MM.1S (cell line): ENCODE measurements around the gene LIG3.
"Not testable (repeated sequence)": the region's sequence is repeated elsewhere in the genome, so short reads cannot be mapped to it uniquely, and the experiment has no call there.

ENCODE experiments used
- DNase-seq: peaks from one replicate; pipeline ENCODE4 v3.0.0-alpha.2; 2015
- H2AFZ ChIP-seq: fragments of 300-600 bp; sonication (generic); 2 replicates; pipeline ENCODE4 v1.6.0; 2016; ENCODE audit warnings: antibody characterized with exemption, low read length
- H3F3A ChIP-seq: fragments of 300-600 bp; sonication (generic); 2 replicates; pipeline ENCODE4 v1.6.1; 2016; ENCODE audit warnings: mild to moderate bottlenecking, antibody characterized with exemption, low read length, moderate library complexity, mixed read lengths; ENCODE audit not compliant: insufficient read depth
- H3K27ac ChIP-seq: fragments of 300-600 bp; sonication (generic); 2 replicates; pipeline ENCODE4 v1.5.1; 2016; ENCODE audit warnings: mild to moderate bottlenecking, low read length
- H3K27me3 ChIP-seq: fragments of 300-600 bp; sonication (generic); replicated peaks from 2 replicates; pipeline ENCODE4 v1.6.0; 2016; ENCODE audit warnings: low read length; ENCODE audit not compliant: insufficient read depth
- H3K36me3 ChIP-seq: fragments of 300-600 bp; sonication (generic); replicated peaks from 2 replicates; pipeline ENCODE4 v1.6.1; 2016; ENCODE audit warnings: mild to moderate bottlenecking, low read length, mixed read lengths; ENCODE audit not compliant: insufficient read depth
- H3K4me1 ChIP-seq: fragments of 300-600 bp; sonication (generic); 2 replicates; pipeline ENCODE4 v1.6.1; 2016; ENCODE audit warnings: low read length, mixed read lengths
- H3K4me2 ChIP-seq: fragments of 300-600 bp; sonication (generic); 2 replicates; pipeline ENCODE4 v1.6.0; 2016; ENCODE audit warnings: low read depth, low read length
- H3K4me3 ChIP-seq: fragments of 300-600 bp; sonication (generic); 2 replicates; pipeline ENCODE4 v1.5.1; 2016; ENCODE audit warnings: low read length, mixed read lengths
- H3K79me2 ChIP-seq: fragments of 300-600 bp; sonication (generic); 2 replicates; pipeline ENCODE4 v1.6.1; 2016; ENCODE audit warnings: mixed run types, low read length, mixed read lengths
- H3K9ac ChIP-seq: fragments of 300-600 bp; sonication (generic); 2 replicates; pipeline ENCODE4 v1.6.1; 2016; ENCODE audit warnings: low read length, mixed read lengths
- H3K9me2 ChIP-seq: fragments of 300-600 bp; sonication (generic); replicated peaks from 2 replicates; pipeline ENCODE4 v1.6.1; 2016; ENCODE audit warnings: mild to moderate bottlenecking, low read length, mixed read lengths; ENCODE audit not compliant: insufficient read depth
- H3K9me3 ChIP-seq: fragments of 300-600 bp; sonication (generic); replicated peaks from 2 replicates; pipeline ENCODE4 v1.6.1; 2016; ENCODE audit warnings: mild to moderate bottlenecking, low read length, mixed read lengths; ENCODE audit not compliant: insufficient read depth
- H4K20me1 ChIP-seq: fragments of 300-600 bp; sonication (generic); 2 replicates; pipeline ENCODE4 v1.6.1; 2016; ENCODE audit warnings: mild to moderate bottlenecking, low read length, moderate library complexity, mixed read lengths; ENCODE audit not compliant: insufficient read depth
- CTCF ChIP-seq: fragments of 300-600 bp; sonication (generic); IDR thresholded peaks from 2 replicates; pipeline ENCODE4 v1.5.1; 2016; ENCODE audit warnings: antibody characterized with exemption, low read length, mixed read lengths
- EZH2 ChIP-seq: fragments of 300-600 bp; sonication (generic); optimal IDR thresholded peaks from 2 replicates; pipeline ENCODE3; 2017; ENCODE audit warnings: low read depth, mild to moderate bottlenecking, antibody characterized with exemption, low read length, mixed read lengths
- EZH2phosphoT487 ChIP-seq: fragments of 300-600 bp; sonication (generic); IDR thresholded peaks from 2 replicates; pipeline ENCODE4 v1.6.1; 2018; ENCODE audit warnings: antibody characterized with exemption, low read length

The LIG3 gene

GRCh38 chr17:35025541-35025940 is 45.2 kb downstream of the LIG3 start:
- H3K27me3 ChIP-seq, result no peaks in the 10 kb centered on the region
- H3K4me2 ChIP-seq, result no peak overlapping the region

GRCh38 chr17:35028097-35028496 is 47.8 kb downstream of the LIG3 start:
- H3K27ac ChIP-seq, H3K79me2 ChIP-seq, H3K9ac ChIP-seq, H3K27me3 ChIP-seq, H3K4me1 ChIP-seq, H3K9me3 ChIP-seq, H3K4me3 ChIP-seq, H3F3A ChIP-seq, H3K4me2 ChIP-seq, H4K20me1 ChIP-seq, H3K9me2 ChIP-seq, H2AFZ ChIP-seq, H3K36me3 ChIP-seq, DNase-seq: not testable (repeated sequence)

More at GRCh38 chr17:35025541-35025940, 45.2 kb downstream of the LIG3 start:
- H3K4me1 ChIP-seq, result peaks cover 18% of the 10 kb centered on the region
- no peaks in the 10 kb centered on the region for H3K9me2 ChIP-seq
- no peak overlapping the region for H3K9ac ChIP-seq
- H3K79me2 ChIP-seq, result peaks cover 6% of the 10 kb centered on the region
- peaks cover 4% of the 10 kb centered on the region; the same call in 1 of the 2 replicates for H3F3A ChIP-seq
- H3K9me3 ChIP-seq, result no peaks in the 10 kb centered on the region
- no peak overlapping the region for H2AFZ ChIP-seq
- TF ChIP-seq EZH2phosphoT487 (no peak), CTCF (no peak), EZH2 (no peak)
- no peaks in the 10 kb centered on the region for H4K20me1 ChIP-seq
- H3K36me3 ChIP-seq, result no peaks in the 10 kb centered on the region
- H3K4me3 ChIP-seq, result no peak overlapping the region
- H3K27ac ChIP-seq, result no peak overlapping the region
- no peak for DNase-seq

- no peaks in the 10 kb centered on the region for H3K9me3 ChIP-seq
- H3K79me2 ChIP-seq, result no peaks in the 10 kb centered on the region
- DNase-seq, result no peak
Measured at GRCh38 chr17:35028531-35029262, 48.4 kb downstream of the LIG3 start.

More at GRCh38 chr17:35028531-35029262, 48.4 kb downstream of the LIG3 start:
- Histone ChIP-seq H3K4me3 (no peak overlapping the region), H3K9me2 (no peaks in the 10 kb centered on the region), H4K20me1 (no peaks in the 10 kb centered on the region), H3K36me3 (no peaks in the 10 kb centered on the region), H3K4me2 (no peak overlapping the region), H3K9ac (no peak overlapping the region), H3F3A (no peaks in the 10 kb centered on the region), H3K4me1 (peaks cover under 1% of the 10 kb centered on the region; the same call in 1 of the 2 replicates), H3K27ac (no peak overlapping the region), H2AFZ (no peak overlapping the region), H3K27me3 (no peaks in the 10 kb centered on the region)
- TF ChIP-seq EZH2, result no peak
- TF ChIP-seq EZH2phosphoT487, result no peak
- TF ChIP-seq CTCF, result no peak
